Mammary microvascular endothelial cell (primary cell): ENCODE results near the gene PPP2R3B. TPM values are rescaled to one million over a fixed set of nuclear protein-coding genes. Genes with fewer than 3 reads are reported as not detected.

Experiments
- total RNA-seq: library from RNA; depleted of rRNA; stranded (reverse); fragments of >200 nt; gene quantifications from 2 replicates; pipeline ENCODE4 v1.2.3, GENCODE V29; 2015

Gene PPP2R3B
- 22.9 and 36.6 TPM in 2 replicates for total RNA-seq

DNA sequence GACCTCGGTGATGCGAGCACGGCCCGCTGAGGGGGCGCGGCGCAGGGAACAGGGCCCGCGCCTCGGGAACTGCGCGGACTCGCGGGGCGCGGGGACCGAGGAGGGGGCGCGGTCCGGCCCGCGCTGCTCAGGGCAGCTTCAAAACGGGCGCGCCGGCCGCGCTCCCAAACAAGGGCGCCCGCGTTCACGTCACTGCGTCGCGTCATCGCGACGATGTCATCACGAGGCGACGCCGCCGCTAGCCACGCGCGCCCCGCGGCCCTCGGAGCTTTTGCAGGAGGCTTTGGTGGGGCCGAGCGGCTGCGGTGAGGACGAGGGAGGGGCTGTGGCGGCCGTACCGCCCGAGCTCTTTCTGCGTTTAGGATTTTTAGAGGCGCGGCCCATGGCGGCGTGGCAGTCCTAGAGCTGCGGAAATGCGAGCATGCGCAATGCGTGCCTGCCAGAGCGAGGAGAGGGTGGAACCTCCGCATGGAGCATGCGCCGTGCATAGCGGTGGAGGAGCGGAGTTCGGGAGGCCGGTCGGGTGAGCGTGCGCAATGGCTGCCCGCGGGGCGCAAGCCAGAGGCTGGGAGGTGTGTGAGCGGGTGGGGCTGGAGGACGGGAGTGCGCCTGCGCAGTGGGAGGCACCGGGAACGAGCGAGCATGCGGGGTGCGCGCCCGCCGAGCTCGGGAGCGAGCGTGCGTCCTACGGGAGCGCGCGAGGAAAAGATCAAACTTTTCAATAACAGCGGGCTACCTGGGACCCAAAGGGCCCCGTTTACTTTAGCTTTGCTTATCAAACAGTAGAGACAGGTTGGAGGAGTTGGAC lies at the start of gene PPP2R3B:
Gene PPP2R3B (minus strand): TSS at position 140 of the 808 bp plus-strand sequence. CDS start 216 bp downstream, outside the sequence.

GRCh38 chrX:318739-319578 lies 67.7 kb downstream of the PPP2R3B start, which contains the start of gene GTPBP6:
GTPBP6 (minus strand) TSS chrX:318796; CDS start chrX:318787, 9 bp downstream.

Other genes with a start within 250 kb of the PPP2R3B start
- 11.7 and 19.8 TPM in 2 replicates for gene PLCXD1, start 105.5 kb downstream of the PPP2R3B start, total RNA-seq
- 50.0 and 52.0 TPM in 2 replicates for gene GTPBP6, start 68.1 kb downstream of the PPP2R3B start, total RNA-seq
- gene SHOX, start 243.9 kb upstream of the PPP2R3B start, total RNA-seq: under 0.01 and 0.10 TPM in 2 replicates